Non-pigmented ciliary epithelial cell (primary cell): ENCODE measurements around the gene RABL3.
"Not testable (repeated sequence)": the region's sequence is repeated elsewhere in the genome, so short reads cannot be mapped to it uniquely, and the experiment has no call there.

Experiments
- DNase-seq: peaks from one replicate; pipeline ENCODE4 v3.0.0-alpha.2; 2010; ENCODE audit warnings: low read depth

Gene RABL3

DNA sequence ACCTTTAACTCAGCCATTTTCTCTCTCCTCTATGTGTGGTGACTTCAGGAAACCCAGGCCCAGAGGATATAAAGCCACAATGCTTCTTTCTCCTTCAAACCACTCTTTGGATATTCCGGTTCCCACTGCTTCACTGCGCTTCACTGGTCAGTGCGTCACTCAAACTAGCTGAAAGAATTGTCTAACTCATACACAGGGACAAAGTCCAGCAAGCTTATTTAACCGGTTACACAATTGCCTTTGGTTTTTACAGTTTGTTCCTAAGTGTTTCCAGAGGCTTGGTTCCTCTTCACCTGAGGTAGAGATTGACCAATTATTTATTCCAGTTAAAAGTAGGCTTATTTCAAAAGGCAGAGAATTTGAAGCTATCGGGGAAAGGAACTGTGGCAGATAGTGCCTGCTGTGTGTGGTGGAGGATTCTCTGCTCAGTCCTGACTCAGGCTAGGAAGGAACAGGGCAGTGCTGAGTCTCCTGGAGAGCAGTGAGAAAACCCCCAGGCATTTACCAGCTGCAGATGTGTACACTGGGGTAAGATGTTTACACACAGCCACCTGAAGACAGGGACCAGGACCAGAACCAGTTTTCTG is 60.1 kb downstream of the RABL3 start, which contains the start of gene HGD:
TSS of gene HGD (minus strand) at position 145 of the 587 bp plus-strand sequence. CDS start at position 17, 128 bp downstream.
- DNase-seq, result no peak

DNA sequence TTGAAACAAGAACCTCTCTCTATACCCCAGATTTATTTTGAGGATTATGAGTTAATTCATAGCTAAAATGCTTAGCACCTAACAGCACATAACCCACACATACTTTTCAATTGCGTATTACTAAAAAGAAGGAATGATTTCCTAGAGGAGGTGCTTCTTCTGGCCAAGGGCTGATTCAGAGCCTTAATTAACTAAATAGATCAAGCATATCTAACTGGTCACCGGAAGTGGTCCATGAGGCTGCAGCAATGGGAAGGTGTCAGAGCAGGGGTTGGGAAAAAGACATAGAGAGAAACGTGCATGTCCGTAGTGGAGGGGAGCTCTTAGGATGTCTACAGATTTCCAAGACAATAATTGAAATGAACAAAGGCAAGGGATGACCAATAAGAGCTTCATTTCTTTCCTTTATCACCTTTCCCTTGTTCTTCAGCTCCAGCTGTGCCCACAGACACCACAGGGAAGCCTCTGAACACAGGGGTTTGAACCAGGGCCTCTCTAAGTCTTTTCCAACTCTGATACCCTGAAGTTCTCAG is 60.7 kb downstream of the RABL3 start:
- DNase-seq, result no peak

GRCh38 chr3:120681018-120681417 is 61.3 kb downstream of the RABL3 start:
- no peak for DNase-seq

DNA sequence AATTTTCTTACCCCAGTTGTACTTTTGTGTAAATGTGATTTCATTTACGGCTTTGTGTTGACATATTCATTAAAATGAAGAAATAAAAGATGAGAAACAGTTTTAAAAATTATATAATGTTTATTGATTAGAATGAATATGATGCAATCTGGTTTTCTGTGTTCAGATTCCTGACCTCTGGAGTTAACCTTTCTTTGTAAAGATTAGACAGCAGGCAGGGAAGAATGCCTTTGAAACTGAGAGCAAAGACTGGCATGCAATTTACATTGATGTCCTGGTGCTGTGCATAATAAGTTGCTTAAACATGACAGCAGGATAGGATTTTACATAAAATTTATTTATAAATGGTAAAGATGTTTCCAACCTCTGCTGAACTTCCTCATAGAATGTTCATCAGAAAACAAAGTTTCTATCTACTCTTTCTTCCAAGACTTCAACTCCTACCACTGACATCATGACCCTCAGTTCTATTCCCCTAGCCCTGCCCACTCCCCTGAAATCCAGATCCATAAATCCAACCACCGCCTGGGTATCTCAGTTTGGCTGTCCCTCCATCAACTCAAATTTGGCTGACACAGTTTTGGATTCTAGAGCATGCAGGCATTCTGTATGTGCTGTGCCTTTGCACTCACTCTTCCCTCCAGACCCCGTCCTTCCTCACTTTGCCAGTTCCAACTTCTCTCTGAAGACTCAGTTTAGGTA is 62.0 kb downstream of the RABL3 start:
- no peak for DNase-seq

GRCh38 chr3:120678984-120679383 is 63.3 kb downstream of the RABL3 start:
- no peak for DNase-seq

DNA sequence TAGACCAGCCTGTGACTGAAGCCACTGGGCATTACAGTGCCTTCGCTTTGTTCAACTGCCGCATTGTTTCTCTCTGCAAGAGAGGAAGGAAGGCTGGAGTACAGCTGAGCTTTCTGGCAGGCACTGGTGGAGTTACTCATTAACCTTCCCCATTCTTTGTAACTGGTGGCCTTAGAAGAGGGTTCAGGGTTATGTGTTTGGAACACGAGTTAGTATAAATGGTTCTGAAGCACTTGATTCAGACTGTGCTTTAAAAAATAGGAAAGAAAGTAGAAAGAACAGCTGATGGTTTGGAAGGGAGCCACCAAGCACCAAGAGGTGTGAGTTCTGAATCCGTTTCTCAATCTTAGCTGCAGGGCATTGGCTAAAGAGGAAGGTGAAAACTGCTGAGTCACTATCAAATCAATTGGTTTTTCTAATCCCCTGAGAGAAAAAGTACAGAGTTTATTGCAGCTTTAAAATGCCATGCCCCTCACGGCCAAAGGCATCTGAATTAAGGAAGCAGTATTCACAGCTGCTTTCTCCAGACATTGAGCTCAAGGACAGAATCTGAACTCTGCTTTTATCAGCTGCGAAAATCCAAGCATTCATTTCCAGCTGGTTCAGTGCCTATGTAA is 63.9 kb downstream of the RABL3 start:
- peak; percentile 35 for DNase-seq

GRCh38 chr3:120677193-120677592 is 65.1 kb downstream of the RABL3 start:
- not testable (repeated sequence) for DNase-seq

DNA sequence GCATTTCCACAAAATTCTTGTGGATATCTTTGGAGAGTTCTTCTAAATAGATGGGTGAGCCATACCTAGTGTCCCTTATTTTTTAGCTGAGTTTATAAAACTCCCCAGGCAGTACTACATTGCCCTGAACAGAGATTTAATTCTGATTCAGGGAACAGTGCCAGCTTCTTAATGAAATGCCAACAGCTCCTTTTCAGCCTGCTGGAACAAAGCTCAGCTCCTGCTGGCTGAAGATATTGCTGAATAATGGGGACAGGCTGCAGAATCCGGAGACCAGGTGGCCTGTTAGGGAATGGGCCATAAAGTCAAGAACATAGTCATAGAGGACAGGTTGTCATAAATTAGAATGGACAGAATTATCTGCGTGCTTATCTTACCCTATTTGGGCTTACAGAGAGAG is 69.2 kb downstream of the RABL3 start:
- DNase-seq, result no peak

DNA sequence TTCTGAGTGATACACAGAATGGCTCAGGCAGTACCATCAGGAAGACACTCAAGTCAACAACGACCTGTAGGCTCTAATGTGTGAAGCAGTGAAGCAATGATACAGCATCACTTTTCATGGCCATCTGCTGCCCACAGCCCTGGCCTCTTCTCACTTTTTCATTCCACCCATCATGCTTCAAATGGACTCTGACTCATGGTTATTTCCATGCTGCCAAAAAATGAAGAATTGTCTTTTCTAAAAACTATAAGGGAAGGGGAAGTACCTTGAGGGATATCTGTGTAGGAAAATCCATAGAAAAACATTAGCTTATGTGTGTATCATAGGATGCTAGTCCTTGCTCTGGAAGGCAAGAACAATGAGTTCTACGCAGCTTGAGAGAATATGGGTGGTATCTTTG is 71.7 kb downstream of the RABL3 start:
- DNase-seq, result no peak

DNA sequence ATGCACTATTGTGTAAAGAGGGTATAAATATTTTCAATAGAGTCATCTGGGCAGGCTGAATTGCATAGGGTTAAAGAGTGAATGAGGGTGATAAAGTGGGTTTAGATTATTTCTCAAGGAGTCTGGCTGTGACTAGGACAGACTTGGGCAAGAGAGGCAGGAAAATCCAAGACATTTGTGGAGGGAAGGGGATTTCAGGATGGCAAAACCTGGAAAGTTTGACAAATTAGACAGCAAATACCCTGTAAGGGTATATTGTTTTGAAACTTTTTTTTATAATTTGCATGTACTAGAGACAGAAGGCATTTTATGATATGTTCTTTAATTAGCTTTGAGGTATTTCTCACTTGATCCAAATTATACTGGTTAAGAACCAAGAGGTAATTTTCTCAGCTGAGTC is 77.4 kb downstream of the RABL3 start:
- no peak for DNase-seq

DNA sequence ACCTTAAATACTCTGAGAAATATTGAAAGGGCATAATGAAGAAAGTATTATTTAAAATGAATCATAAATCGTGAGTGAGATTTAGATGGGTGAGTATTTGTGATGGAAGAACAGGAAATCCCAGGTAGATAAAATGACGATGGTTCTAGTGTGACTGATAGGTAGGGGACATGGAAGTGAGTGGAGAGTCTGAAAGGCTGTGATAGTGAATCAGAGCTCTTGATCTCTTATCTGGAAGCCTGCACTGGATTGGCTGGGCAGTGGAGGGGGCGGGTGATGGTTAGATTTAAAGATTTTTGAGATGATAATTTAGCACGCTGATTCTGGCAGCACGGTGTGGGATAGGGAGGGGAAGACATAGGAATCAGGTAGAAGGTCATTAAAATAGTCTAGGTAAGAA is 80.4 kb downstream of the RABL3 start:
- no peak for DNase-seq

DNA sequence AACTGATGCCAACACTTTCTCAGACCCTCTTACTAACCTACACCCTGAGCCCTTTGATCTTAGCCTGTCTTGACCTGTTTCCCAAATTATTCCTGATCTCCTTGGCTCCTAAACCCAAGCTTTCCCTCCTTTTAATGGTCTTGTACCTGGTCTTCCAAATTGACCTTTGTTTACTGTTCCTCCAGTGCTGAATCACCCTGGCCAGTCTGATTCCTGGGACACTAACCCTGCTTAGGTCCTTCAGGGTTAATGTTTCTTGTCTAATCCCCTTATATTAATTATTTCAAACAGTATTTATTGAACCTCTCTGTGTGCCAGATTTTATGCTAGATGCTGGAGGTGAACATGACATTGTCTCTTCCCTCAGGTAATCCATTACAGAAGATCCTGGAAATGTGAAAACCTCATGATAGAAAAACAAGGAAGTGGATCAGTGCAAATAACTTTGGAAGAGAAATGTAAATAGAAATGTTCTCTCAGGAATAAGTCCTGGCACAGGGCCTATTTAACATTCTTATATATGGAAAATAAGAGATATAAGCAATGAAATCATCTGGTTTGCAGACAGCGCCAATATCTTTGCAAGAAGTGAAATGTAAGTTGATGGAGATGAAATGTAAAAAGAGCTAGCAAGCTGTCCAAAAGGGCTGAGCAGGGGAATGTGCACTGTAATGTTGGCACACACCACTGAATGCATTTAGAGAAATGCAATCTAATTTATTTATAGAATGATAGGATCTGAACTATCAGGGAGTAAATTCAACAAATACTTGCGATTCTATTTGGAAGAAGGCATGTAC is 81.0 kb downstream of the RABL3 start:
- no peak for DNase-seq

- DNase-seq, result no peak
Observed at GRCh38 chr3:120659834-120660233, 82.5 kb downstream of the RABL3 start.

DNA sequence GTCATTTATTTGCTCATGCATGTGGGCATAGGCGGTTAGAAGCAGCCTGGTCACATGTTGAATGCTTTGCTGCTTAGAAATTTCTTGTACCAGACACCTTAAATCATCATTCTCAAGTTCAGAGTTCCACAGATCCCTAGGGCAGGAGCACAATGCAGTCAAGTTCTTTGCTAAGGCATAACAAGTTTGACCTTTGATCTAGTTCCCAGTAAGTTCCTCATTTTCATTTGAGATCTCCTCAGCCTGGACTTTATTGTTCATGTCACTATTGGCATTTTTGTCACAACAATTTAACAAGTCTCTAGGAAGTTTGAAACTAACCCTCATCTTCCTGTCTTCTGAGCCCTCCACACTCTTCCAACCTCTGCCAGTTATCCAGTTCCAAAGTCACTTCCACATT is 83.0 kb downstream of the RABL3 start:
- no peak for DNase-seq

GRCh38 chr3:120652896-120653545 is 89.3 kb downstream of the RABL3 start:
- no peak for DNase-seq

GRCh38 chr3:120652281-120652680 is 90.0 kb downstream of the RABL3 start:
- DNase-seq, result no peak

DNA sequence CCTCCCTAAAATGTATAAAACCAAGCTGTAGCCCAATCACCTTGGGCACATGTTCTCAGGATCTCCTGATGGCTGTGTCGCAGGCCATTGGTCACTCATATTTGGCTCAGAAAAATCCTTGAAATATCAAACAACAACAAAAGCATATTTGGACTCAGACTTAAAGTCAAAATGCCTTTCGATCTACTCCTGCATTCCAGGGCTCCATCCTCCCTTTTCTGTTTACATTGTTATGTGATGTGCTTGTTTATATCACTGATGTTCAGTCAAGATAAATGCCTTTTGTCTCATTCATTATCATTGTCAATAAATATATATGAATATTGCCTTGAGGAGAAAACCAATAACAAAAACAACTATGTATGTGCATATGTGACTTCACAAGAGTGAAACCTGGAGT is 92.0 kb downstream of the RABL3 start:
- no peak for DNase-seq

DNA sequence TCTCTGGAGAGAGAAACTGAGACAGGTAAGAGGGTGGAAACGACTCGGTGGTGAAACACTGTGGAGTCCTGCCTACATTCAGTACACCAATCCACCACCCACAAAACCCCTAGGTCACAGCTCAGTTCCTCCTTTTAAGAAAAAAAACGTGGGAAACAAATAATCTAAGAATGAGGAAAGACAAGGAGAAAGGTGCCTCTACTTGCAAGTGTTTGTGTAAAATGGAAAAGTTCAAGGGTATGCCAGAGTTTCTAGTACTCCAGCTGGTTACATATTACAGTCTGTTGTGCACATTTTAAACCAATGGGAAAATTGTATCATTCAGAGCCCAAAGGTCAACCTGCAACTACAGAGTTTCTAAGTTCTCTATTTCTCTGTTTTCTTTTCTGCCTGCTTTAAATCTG is 92.5 kb downstream of the RABL3 start:
- DNase-seq, result no peak

DNA sequence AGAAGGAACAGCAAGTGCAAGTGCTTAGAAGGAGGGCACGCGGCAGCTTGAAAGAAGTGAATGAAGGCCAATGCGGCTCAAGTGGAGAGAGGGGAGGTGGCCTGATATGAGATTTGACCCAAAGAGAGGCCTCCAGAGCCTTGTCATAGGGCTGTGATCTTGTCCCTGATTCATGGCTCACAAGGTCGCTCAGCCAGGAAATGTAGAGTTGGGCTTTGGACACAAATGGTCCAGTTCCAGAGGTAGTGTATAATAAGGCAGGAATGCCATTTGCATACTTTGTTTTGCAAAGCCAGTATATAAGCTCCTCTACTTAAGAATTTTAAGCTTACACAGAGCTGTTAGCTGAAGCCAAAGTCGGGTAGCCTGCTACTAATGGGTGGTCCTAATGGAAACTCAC is 94.0 kb downstream of the RABL3 start:
- DNase-seq, result no peak

DNA sequence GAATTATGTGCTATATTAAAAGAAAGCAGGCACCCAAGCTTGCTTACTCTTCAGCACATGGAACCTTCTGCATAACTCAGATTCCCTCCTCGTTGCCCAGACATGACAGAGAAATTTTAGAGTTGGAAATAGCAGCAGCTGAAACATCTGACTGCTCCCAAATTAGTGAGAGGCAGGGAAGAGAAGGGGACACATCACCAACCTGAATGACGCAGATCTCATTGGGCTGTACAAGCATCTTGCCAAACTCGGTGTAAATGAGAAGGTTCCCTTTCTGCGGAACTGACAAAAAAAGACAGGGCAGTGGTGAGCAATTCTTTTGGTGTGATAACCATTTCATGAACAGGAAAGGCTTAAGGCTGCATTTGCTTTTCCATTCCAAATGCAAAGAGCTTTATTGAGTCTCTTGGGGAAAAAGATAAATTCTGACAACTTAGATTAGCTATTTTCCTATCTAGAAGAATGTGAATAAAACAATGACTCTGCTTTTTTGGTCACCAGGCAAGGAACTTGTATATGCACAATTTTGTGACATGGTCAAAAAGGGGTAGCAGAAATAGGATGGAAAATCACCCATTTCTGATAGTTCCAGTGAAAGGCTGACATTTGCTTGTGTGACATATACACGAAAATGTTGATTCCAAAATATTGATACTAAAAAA is 95.4 kb downstream of the RABL3 start:
- no peak for DNase-seq

- no peak for DNase-seq
Observed at GRCh38 chr3:120645083-120645845, 97.1 kb downstream of the RABL3 start.
